Activated gamma-delta T cell (primary cell): ENCODE data around the gene PDIK1L.

Source experiments
- DNase-seq: peaks from one replicate; lab custom pipeline; 2025; lab: John Stamatoyannopoulos, UW
- total RNA-seq, 2 donors: gene quantifications; one replicate each; lab custom pipeline; 2026; lab: John Stamatoyannopoulos, UW

PDIK1L gene
- 40.9 to 43.7 reads per million in 2 donors for total RNA-seq

- DNase-seq, result peak; percentile 96
Measured at GRCh38 chr1:26111530-26112406, at the start of gene PDIK1L. TSS of gene PDIK1L (plus strand) at chr1:26111824. CDS start at chr1:26114309, 2,485 bp downstream.

- no peak for DNase-seq
Measured at GRCh38 chr1:26064553-26064952, 47.1 kb upstream of the PDIK1L start.

- DNase-seq, result no peak
Measured at GRCh38 chr1:26066160-26066559, 45.5 kb upstream of the PDIK1L start.

GRCh38 chr1:26066857-26067256 lies 44.8 kb upstream of the PDIK1L start:
- DNase-seq, result no peak

- DNase-seq, result no peak
Measured at GRCh38 chr1:26067432-26067911, 44.2 kb upstream of the PDIK1L start, which contains the start of gene TRIM63. TSS of gene TRIM63 (minus strand) at chr1:26067630. CDS start at chr1:26067494, 136 bp downstream.

GRCh38 chr1:26069941-26070295 lies 41.7 kb upstream of the PDIK1L start:
- DNase-seq, result no peak

GRCh38 chr1:26070296-26070962 lies 41.2 kb upstream of the PDIK1L start:
- DNase-seq, result no peak

- no peak for DNase-seq
Measured at GRCh38 chr1:26070963-26071342, 40.7 kb upstream of the PDIK1L start.

- DNase-seq, result no peak
Measured at GRCh38 chr1:26072305-26072704, 39.3 kb upstream of the PDIK1L start.

- DNase-seq, result no peak
Measured at GRCh38 chr1:26075421-26076144, 36.0 kb upstream of the PDIK1L start.

- DNase-seq, result no peak
Measured at GRCh38 chr1:26077524-26077923, 34.1 kb upstream of the PDIK1L start.

- DNase-seq, result no peak
Measured at GRCh38 chr1:26078286-26079177, 33.1 kb upstream of the PDIK1L start.

- DNase-seq, result no peak
Measured at GRCh38 chr1:26079178-26079563, 32.5 kb upstream of the PDIK1L start.

GRCh38 chr1:26079960-26080814 lies 31.4 kb upstream of the PDIK1L start:
- no peak for DNase-seq

- DNase-seq, result no peak
Measured at GRCh38 chr1:26081267-26082019, 30.2 kb upstream of the PDIK1L start.

- DNase-seq, result no peak
Measured at GRCh38 chr1:26082020-26082350, 29.6 kb upstream of the PDIK1L start.

- DNase-seq, result no peak
Measured at GRCh38 chr1:26083208-26083607, 28.4 kb upstream of the PDIK1L start.

GRCh38 chr1:26084091-26084561 lies 27.5 kb upstream of the PDIK1L start:
- DNase-seq, result no peak

- no peak for DNase-seq
Measured at GRCh38 chr1:26084844-26085243, 26.8 kb upstream of the PDIK1L start.

- DNase-seq, result no peak
Measured at GRCh38 chr1:26089125-26089524, 22.5 kb upstream of the PDIK1L start.
